ENCODE measurements around the gene GKAP1.

The GKAP1 gene

GRCh38 chr9:83722726-83723495 is 94.7 kb downstream of the GKAP1 start:
- no peak for TF ChIP-seq GATA3 (IDR thresholded peaks at IDR 0.05; ENCODE audit: low read depth, low read length)
- no peak for TF ChIP-seq GATA2 (IDR thresholded peaks at IDR 0.05; ENCODE audit: low read depth, low read length)

- no peak for TF ChIP-seq GATA2 (IDR thresholded peaks at IDR 0.05; ENCODE audit: low read depth, low read length)
- no peak for TF ChIP-seq GATA3 (IDR thresholded peaks at IDR 0.05; ENCODE audit: low read depth, low read length)
Observed at GRCh38 chr9:83721509-83721908, 96.1 kb downstream of the GKAP1 start.

GRCh38 chr9:83715794-83716193 is 101.8 kb downstream of the GKAP1 start:
- TF ChIP-seq GATA3 (IDR thresholded peaks at IDR 0.05; ENCODE audit: low read depth, low read length) (no peak), GATA2 (IDR thresholded peaks at IDR 0.05; ENCODE audit: low read depth, low read length) (no peak)

GRCh38 chr9:83715221-83715620 is 102.3 kb downstream of the GKAP1 start:
- TF ChIP-seq GATA3 (IDR thresholded peaks at IDR 0.05; ENCODE audit: low read depth, low read length) (no peak), GATA2 (IDR thresholded peaks at IDR 0.05; ENCODE audit: low read depth, low read length) (no peak)

DNA sequence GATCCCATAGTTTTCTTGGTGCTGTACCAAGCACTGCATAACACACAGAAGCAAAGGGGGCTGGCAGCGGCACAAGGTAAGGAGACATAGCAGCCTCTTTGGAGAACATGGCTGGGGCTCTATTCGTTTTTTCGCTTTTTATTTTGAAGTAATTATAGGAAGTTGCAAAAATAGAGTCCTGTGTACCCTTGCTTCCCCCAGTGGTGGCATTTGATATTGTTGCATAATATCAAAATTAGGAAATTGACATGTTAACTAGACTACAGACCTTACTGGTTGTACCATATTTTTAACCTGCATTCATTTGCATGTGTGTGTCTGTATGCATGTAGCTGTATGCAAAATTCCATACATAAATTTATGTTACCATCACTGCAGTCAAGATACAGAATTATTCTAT is 103.2 kb downstream of the GKAP1 start:
- TF ChIP-seq GATA3 (IDR thresholded peaks at IDR 0.05; ENCODE audit: low read depth, low read length) (no peak), GATA2 (IDR thresholded peaks at IDR 0.05; ENCODE audit: low read depth, low read length) (no peak)

DNA sequence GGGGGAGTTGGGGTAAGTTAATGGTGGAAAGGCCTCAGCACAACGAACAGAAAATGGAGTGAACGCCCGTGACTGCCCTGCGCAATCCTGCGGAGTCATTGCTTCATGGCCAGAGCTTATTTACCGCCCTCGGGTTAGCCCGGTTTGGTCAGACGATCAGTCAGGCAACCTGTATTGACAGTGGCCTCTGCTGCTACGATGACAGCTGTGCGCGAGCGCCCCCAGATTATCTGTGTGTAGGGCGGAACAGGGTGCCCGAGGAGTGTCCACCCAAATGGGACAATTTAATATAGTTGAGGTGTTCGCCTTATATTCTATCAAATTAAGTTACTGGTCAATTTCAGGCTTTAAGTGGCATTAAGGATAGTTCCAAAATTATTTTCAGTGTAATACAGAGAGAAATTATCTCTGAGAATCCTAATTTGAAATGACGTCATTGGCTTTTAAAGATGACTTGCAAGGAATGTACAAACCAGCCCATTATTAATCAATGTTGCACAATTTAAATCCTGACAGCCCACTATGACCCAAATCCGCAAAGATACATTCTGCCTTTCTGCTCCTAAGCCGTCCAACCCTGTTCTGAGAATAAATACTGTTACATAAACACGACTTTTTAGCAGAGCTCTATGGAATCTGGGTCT is 108.9 kb downstream of the GKAP1 start:
- TF ChIP-seq GATA2 (IDR thresholded peaks at IDR 0.05; ENCODE audit: low read depth, low read length) (no peak), GATA3 (IDR thresholded peaks at IDR 0.05; ENCODE audit: low read depth, low read length) (no peak)

DNA sequence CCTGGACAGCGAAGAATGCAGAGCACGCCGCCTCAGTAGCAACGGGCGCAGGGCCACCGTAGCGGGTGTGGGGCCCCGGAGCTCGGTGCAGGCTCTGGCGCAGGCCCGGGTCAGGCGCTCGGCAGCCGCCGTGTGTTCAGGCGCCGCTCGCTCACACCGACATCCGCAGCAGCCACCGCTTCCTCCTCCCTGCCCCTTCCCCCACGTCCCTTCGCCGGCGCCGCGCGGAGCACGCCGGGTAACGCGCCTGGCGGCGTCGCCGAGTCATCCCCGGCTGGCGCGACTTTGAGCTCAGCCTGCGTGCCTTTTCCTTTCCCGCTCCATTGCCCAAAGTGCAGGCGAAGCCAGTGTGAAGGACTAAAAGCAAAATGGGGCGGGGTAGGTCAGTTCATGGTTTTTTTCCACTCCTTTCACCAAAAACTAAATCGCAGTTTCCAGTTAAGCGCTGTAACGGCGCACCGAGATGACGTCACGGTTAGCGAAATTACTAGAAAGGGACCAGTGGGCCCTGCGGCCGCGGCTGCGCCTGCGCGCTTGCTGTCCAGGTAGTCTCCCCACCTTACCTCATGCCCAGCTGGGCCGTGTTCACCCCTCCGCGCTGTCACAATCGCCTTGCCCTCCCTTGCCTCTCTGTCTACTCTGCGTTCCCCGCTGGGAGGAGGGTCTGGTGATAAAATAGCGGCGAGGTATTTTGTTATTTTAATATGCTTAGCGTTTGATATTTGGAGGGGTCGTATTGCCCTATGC is 109.6 kb downstream of the GKAP1 start, which contains the start of gene UBQLN1:
Gene UBQLN1, minus strand, starts transcription at position 191 of the 747 bp plus-strand sequence. CDS start 279 bp downstream, outside the sequence.
- TF ChIP-seq GATA2 (IDR thresholded peaks at IDR 0.05; ENCODE audit: low read depth, low read length): no peak; the same call in 1 of the 2 replicates

GRCh38 chr9:83707518-83707767 is 110.1 kb downstream of the GKAP1 start:
- TF ChIP-seq GATA2 (IDR thresholded peaks at IDR 0.05; ENCODE audit: low read depth, low read length) (no peak), GATA3 (IDR thresholded peaks at IDR 0.05; ENCODE audit: low read depth, low read length) (no peak)

DNA sequence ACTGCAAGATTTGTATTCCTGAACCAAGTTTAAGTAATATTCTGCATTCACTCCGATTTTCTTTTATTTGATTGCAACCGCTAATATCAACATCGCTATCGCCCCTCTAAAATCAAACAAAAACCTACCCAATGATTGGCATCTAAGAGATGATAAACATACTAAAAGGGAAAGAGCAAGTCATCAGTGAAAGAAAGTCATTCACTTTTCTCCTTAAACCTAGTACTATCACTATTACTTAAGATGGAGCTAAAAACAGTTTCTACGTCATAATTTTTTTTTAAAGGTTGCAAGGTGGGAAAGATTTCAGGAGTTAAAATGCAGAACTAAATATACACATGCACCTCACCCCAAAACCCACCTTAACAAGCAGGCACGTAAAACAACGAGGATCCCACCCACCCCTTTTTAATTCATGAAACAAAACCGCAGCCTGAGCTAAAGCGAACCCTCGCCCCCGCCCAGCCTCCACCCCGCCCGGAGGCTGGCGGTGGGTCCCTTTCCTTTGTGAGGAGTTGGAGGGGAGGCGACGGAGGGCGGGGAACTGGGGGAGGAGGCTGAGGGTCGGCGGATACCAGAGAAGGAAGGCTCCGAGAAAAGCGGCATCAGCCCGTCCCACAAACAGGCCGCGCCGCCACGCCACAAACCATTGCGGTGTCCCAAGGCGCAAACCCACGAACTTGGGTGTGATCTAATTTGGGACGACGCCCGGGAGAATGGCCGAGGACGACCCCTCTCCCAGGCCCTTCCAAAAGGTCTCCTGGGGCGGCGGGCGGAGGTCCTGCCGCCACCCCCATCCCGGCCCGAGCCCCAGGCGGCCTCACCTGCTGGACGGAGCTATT is 110.7 kb downstream of the GKAP1 start:
- TF ChIP-seq GATA3 (IDR thresholded peaks at IDR 0.05; ENCODE audit: low read depth, low read length) (no peak), GATA2 (IDR thresholded peaks at IDR 0.05; ENCODE audit: low read depth, low read length) (no peak)

GRCh38 chr9:83701769-83702168 is 115.8 kb downstream of the GKAP1 start:
- TF ChIP-seq GATA2 (IDR thresholded peaks at IDR 0.05; ENCODE audit: low read depth, low read length): no peak

DNA sequence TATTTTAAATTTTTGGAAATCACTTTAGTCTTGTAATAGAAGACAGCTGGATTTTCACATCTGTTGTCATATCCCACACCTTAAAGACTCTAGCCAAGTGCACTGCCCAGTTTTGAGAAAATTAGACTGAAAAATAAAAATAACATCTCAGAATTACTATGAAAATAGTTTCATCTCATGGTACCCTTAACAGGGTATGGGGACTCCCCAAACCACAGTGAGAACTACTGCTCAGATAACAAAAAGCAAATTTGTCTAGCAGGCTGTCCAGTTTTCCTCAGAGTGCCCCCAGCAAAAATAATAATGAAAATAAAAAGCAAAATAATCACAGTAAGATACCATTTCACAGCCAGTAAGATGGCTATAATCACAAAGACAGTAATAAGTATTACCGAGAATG is 116.3 kb downstream of the GKAP1 start:
- TF ChIP-seq GATA3 (IDR thresholded peaks at IDR 0.05; ENCODE audit: low read depth, low read length): no peak
- TF ChIP-seq GATA2 (IDR thresholded peaks at IDR 0.05; ENCODE audit: low read depth, low read length): no peak

DNA sequence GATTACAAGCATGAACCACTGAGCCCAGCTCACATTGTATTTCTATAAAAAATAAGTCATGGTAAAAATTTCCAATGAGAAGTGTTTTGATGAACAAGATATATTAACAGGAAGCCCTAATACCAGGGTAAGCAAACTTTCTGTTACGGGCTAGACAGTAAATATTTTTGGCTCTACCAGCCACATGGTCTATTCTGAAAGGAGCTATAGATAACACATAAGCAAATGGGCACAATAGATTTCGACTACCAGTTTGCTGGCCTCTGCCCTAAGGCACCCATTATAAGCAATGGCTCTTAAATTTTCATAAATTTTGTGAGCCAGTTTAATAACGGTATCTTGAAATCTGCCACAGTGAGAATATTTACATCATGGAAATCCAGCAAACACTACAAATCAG is 118.0 kb downstream of the GKAP1 start:
- TF ChIP-seq GATA2 (IDR thresholded peaks at IDR 0.05; ENCODE audit: low read depth, low read length): no peak
- no peak for TF ChIP-seq GATA3 (IDR thresholded peaks at IDR 0.05; ENCODE audit: low read depth, low read length)

DNA sequence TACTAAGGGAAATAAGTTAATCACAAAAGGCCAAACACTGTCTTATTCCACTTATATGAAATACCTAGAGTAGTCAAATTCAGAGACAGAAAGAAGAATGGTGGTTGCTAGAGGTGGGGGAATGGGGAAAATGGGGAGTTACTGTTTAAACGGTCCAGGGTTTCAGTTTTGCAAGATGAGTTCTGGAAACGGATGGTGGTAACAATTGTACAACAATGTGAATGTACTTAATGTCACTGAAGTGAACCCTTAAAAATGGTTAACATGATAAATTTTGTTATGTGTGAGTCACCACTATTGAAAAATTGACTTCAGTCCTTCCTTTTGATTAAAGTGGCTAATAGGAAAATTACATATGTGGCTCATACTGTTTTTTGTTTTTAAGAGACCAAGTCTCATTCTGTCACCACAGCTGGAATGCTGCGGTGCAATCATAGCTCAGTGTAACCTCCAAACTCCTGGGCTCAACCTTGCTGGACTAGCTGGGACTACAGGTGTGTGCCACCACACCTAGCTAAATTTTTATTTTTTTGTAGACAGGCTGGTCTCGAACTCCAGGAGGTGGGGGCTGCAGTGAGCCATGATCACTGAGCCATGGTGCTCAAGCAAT is 118.5 kb downstream of the GKAP1 start:
- TF ChIP-seq GATA3 (IDR thresholded peaks at IDR 0.05; ENCODE audit: low read depth, low read length) (no peak), GATA2 (IDR thresholded peaks at IDR 0.05; ENCODE audit: low read depth, low read length) (no peak)

DNA sequence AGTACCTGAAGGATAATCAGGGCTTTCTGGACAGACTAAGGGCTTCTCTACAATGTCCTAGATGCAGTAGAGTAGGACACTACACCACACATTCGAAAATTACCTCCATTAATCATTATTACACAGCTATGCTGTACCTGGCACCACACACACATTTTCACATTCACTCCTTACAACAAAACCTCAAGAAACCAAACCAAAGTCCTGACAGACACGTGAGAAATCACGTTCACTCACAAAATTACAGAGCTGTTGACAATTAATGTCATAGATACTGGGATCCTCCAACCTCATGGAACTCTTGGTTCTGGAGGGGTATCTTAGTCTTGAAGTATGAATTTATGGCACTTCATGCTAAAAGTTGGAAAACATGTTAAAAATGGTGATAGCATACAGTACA is 126.1 kb downstream of the GKAP1 start:
- no peak for TF ChIP-seq GATA3 (IDR thresholded peaks at IDR 0.05; ENCODE audit: low read depth, low read length)
- TF ChIP-seq GATA2 (IDR thresholded peaks at IDR 0.05; ENCODE audit: low read depth, low read length): no peak
